ENCODE data around the gene TXNDC11. TPM values are rescaled to one million over a fixed set of nuclear protein-coding genes. Genes with fewer than 3 reads are reported as not detected.

TXNDC11 gene
- total RNA-seq, 1 experiment from 2014 or later = 11.1 TPM

- Mint-ChIP-seq H3K4me3 (peak overlapping the region; percentile 49), H3K4me1 (peaks cover 15% of the 10 kb centered on the region), H3K9me3 (no peaks in the 10 kb centered on the region), H3K27me3 (ENCODE audit: low read depth) (peaks cover 4% of the 10 kb centered on the region; the same call in 1 of the 2 replicates), H3K27ac (0 out of 2 replicates have a peak overlapping the region, but pooled peaks have one; percentile 16), H3K36me3 (no peaks in the 10 kb centered on the region)
- ChIA-PET CTCF (interaction anchor here (0.6 to 3.4 kb wide), 29 partner anchors 11 to 1067 kb away, joined by 3 to 22 read pairs (median 4); partner anchors contain the start of genes LITAF and SNN), POLR2A (interaction anchor here (0.6 kb wide), 2 partner anchors 69 to 120 kb away, joined by 3 read pairs; no protein-coding TSS in a partner anchor)
- no peak for DNase-seq (ENCODE audit: low spot score)
- TF ChIP-seq NR2C2 (CRISPR knock-in tag; IDR thresholded peaks at IDR 0.05) (peak; percentile 61; the same call in 1 of the 2 replicates), CREM (CRISPR knock-in tag; IDR thresholded peaks at IDR 0.05) (no peak)
- ATAC-seq = peak; percentile 85
Measured at GRCh38 chr16:11642765-11643116, 99.9 kb downstream of the TXNDC11 start.

GRCh38 chr16:11640987-11641817 lies 101.5 kb downstream of the TXNDC11 start:
- peak; percentile 18 for ATAC-seq
- H3K36me3 Mint-ChIP-seq = no peaks in the 10 kb centered on the region
- no peaks in the 10 kb centered on the region for H3K9me3 Mint-ChIP-seq
- ChIA-PET POLR2A (no interaction called here), CTCF (interaction anchor here (0.8 to 3.4 kb wide), 19 partner anchors 10 to 427 kb away, joined by 3 to 22 read pairs (median 3); partner anchors contain the start of gene SNN)
- TF ChIP-seq ERG (CRISPR knock-in tag; IDR thresholded peaks at IDR 0.05) = no peak
- peak; percentile 86 for TF ChIP-seq CTCF (IDR thresholded peaks at IDR 0.05)
- no peak for DNase-seq (ENCODE audit: low spot score)
- H3K27ac Mint-ChIP-seq = no peak overlapping the region
- H3K4me3 Mint-ChIP-seq = no peak overlapping the region
- H3K27me3 Mint-ChIP-seq (ENCODE audit: low read depth) = peaks cover 4% of the 10 kb centered on the region; the same call in 1 of the 2 replicates
- H3K4me1 Mint-ChIP-seq = peaks cover 21% of the 10 kb centered on the region

- peaks cover 30% of the 10 kb centered on the region for H3K4me1 Mint-ChIP-seq
- POLR2A ChIA-PET = interaction anchor here (1.0 kb wide), 1 partner anchor 101 kb away, joined by 3 read pairs; no protein-coding TSS in a partner anchor
- no peak overlapping the region for H3K4me3 Mint-ChIP-seq
- DNase-seq (ENCODE audit: low spot score) = no peak
- peaks cover 6% of the 10 kb centered on the region; the same call in 1 of the 2 replicates for H3K27me3 Mint-ChIP-seq (ENCODE audit: low read depth)
- CTCF ChIA-PET = interaction anchor here (0.6 to 3.4 kb wide), 22 partner anchors 9 to 585 kb away, joined by 3 to 22 read pairs (median 3); partner anchors contain the start of gene SNN
- no peaks in the 10 kb centered on the region for H3K36me3 Mint-ChIP-seq
- ATAC-seq = no peak
- no peak overlapping the region; the same call in 1 of the 2 replicates for H3K27ac Mint-ChIP-seq
- TF ChIP-seq GRHL2 (CRISPR knock-in tag; IDR thresholded peaks at IDR 0.05; ENCODE audit: insufficient replicate concordance, severe bottlenecking) (no peak), SP1 (CRISPR knock-in tag; conservative IDR thresholded peaks at IDR 0.05) (no peak), KAT7 (CRISPR knock-in tag; IDR thresholded peaks at IDR 0.05; ENCODE audit: borderline replicate concordance) (no peak), NFE2L1 (CRISPR knock-in tag; IDR thresholded peaks at IDR 0.05) (peak; percentile 91), TP53 (CRISPR knock-in tag; IDR thresholded peaks at IDR 0.05) (no peak), ZNF425 (CRISPR knock-in tag; conservative IDR thresholded peaks at IDR 0.05) (no peak), HMGXB4 (CRISPR knock-in tag; IDR thresholded peaks at IDR 0.05) (no peak), GABPB1 (CRISPR knock-in tag; IDR thresholded peaks at IDR 0.05) (peak; percentile 90), ZNF671 (CRISPR knock-in tag; IDR thresholded peaks at IDR 0.05) (no peak), E2F1 (CRISPR knock-in tag; IDR thresholded peaks at IDR 0.05) (no peak), IRF1 (CRISPR knock-in tag; IDR thresholded peaks at IDR 0.05) (no peak), JUN (CRISPR knock-in tag; IDR thresholded peaks at IDR 0.05) (no peak)
- no peaks in the 10 kb centered on the region for H3K9me3 Mint-ChIP-seq
Measured at GRCh38 chr16:11639925-11640899, 102.4 kb downstream of the TXNDC11 start.
